SK-N-DZ (cell line): Measurements from ENCODE around the gene SIX4. TPM values are rescaled to one million over a fixed set of nuclear protein-coding genes. Genes with fewer than 3 reads are reported as not detected.
A peak's percentile ranks its signal among the peaks of the same experiment; 100 is the strongest.
"Not testable (repeated sequence)": the region's sequence is repeated elsewhere in the genome, so short reads cannot be mapped to it uniquely, and the experiment has no call there.

Experiments
- DNase-seq: peaks from one replicate; pipeline ENCODE4 v3.0.0-alpha.2; 2015; ENCODE audit warnings: low spot score
- polyA plus RNA-seq, 2 experiments: library from polyadenylated mRNA; depleted of rRNA; stranded (reverse); fragments of >200 nt; gene quantifications; 2 replicates each; pipeline ENCODE4 v1.2.3, GENCODE V29; 2014

Gene SIX4
- polyA plus RNA-seq (2014; cell fraction: cytosol; rRNA removed): 5.5 and 5.6 TPM in 2 replicates
- 4.7 and 5.3 TPM in 2 replicates for polyA plus RNA-seq (2014; cell fraction: nucleus; rRNA removed)

GRCh38 chr14:60723907-60724618 lies at the start of gene SIX4:
SIX4 (minus strand) TSS chr14:60724351; CDS start chr14:60724074, 277 bp downstream.
- DNase-seq: peak; percentile 85

- no peak for DNase-seq
Observed at GRCh38 chr14:60773558-60773957, 49.4 kb upstream of the SIX4 start.

- no peak for DNase-seq
Observed at GRCh38 chr14:60771117-60771516, 47.0 kb upstream of the SIX4 start.

- no peak for DNase-seq
Observed at GRCh38 chr14:60768602-60769001, 44.5 kb upstream of the SIX4 start.

GRCh38 chr14:60760644-60761364 lies 36.7 kb upstream of the SIX4 start:
- no peak for DNase-seq

GRCh38 chr14:60760209-60760608 lies 36.1 kb upstream of the SIX4 start:
- no peak for DNase-seq

- DNase-seq: no peak
Observed at GRCh38 chr14:60758885-60759284, 34.7 kb upstream of the SIX4 start.

GRCh38 chr14:60757567-60758002 lies 33.4 kb upstream of the SIX4 start:
- no peak for DNase-seq

GRCh38 chr14:60756847-60757246 lies 32.7 kb upstream of the SIX4 start:
- DNase-seq: no peak

- no peak for DNase-seq
Observed at GRCh38 chr14:60753264-60754119, 29.3 kb upstream of the SIX4 start.

GRCh38 chr14:60744566-60744965 lies 20.4 kb upstream of the SIX4 start:
- DNase-seq: no peak

- no peak for DNase-seq
Observed at GRCh38 chr14:60738843-60739508, 14.8 kb upstream of the SIX4 start.

- no peak for DNase-seq
Observed at GRCh38 chr14:60736494-60736893, 12.3 kb upstream of the SIX4 start.

- DNase-seq: peak; percentile 2
Observed at GRCh38 chr14:60735416-60735815, 11.3 kb upstream of the SIX4 start.

- DNase-seq: peak; percentile 83
Observed at GRCh38 chr14:60734465-60735242, 10.5 kb upstream of the SIX4 start, which contains the start of gene MNAT1. MNAT1 (plus strand) TSS chr14:60734761; CDS start chr14:60734863, 102 bp downstream.

- no peak for DNase-seq
Observed at GRCh38 chr14:60732840-60733483, 8.8 kb upstream of the SIX4 start.

- not testable (repeated sequence) for DNase-seq
Observed at GRCh38 chr14:60731291-60731690, 7.1 kb upstream of the SIX4 start.

GRCh38 chr14:60723116-60723906 lies 840 bp downstream of the SIX4 start:
- peak; percentile 28 for DNase-seq
